NOMO-1 treated with DMSO at 0.1 percent for 48 hours (cell line): ENCODE data around the gene DSCAM.
A peak's percentile ranks its signal among the peaks of the same experiment; 100 is the strongest.

ENCODE experiments used
- DNase-seq: peaks from one replicate; lab custom pipeline; 2025; ENCODE audit not compliant: unreplicated experiment; lab: John Stamatoyannopoulos, UW

DSCAM gene

DNA sequence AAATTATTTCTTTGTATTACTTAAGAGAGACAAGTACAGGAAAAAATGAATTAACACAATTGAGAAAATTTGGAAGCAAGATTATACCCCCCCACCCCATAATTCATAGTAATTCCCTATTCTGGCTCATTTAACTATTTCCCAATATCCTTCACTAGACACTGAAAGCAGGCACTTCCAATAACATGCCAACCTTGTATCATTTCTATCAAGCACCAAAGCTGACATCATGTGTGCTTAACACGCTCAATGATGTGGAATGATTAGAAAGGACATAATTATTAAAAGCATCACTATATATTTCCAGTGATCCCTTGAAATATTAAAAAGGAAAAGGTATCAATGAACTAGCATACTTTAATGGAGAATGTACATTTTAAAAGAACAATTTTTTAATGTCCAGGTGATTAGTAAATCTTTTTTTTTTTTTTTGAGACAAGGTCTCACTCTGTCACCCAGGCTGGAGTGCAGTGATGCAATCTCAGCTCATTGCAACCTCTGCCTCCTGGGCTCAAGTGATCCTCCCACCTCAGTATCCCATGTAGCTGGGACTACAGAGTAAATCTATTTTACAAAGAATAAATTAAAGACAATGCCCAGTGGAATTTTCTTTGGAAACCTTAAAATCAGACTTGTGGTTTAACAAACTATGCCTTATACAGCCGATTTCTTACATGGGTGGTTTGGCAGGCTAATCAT is 443.9 kb downstream of the DSCAM start:
- no peak for DNase-seq

DNA sequence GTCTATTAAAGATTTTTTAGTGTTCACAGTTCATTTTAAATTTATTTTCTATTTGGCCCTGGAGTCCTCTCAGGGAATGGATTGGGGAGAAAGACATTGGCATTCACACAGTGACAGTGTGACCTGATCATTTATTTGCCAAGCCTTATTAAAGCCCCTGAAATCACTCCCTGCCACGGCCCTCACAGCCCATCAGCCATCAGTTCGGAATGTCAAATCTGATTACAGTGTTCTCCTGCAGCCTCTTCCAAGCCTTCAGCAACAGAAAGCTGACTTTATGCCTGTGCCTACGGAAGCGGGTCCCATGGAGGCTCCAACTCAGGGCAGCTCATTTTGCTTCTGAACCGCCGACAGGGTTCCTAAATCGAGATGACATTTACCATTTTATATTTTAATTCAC is 451.2 kb downstream of the DSCAM start:
- DNase-seq, result no peak

DNA sequence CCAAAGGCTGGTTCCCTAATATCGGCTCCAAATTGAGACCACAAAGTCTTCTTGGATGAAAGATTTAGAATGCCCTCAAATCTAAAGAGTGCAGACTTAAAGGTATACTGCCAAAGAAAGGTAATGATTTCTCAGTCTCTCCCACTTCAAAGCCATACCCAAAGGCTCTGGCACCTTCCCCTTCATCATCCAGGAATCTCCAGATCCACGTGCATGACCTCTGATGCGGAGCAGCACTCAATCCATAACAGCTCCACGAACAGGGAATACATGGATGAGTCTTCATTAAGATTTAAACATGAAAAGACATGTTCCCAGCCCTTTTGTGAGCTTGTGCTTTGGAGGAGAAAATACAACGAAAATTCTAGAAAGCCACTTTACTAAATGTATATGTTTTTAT is 453.9 kb downstream of the DSCAM start:
- no peak for DNase-seq

DNA sequence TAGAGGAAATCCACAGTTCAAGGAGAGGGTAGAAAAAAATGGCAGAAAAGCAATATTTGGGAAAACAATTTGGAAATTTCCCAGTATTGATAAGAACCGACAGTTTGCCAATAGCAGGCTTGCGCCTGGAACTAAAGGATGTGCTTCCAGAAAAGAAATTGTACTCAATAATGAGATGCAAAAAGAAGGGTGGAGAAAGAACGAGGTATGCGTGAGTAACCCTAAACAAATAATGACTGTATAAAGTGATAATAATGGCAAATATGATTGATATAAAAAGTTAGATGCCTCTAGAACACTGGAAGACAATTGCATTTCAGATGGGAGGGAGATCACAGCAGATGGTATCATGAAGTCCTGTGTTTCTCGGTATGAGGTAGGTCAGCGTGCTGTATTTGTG is 458.9 kb downstream of the DSCAM start:
- no peak for DNase-seq

DNA sequence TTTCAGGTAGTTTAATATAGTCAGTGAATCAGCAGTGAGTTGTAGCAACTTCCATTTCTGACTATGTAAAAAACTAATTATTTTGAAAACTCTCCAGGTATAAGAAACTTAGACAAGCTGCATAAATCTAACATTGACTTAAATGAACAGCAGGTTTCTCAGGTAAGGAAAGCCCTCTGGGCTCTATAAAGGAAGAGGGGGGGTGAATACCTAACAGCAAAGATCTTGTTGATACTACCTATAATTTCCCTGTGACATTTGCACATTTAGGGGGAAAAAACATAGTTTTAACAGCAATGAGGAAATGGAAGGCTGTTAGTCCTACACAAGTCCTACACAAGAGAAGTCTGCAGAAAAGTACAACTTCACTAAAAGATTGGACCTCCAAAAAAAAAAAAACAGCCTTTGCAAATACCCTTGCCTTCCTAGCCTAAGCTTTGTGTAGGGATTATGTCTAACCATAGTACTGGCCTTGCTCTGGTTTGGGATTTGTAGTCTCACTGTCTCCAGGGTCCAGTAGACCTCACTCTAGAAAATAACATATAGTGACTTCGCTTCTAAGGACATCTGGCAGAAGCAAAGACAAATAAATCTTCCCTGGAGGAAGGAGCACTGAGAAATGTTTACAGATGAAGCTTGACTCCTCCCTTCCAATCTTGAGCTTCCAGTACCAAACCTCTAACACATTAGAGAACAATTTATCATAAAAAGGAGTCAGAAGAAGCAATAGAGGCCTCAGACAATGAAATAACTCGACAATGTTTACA is 459.8 kb downstream of the DSCAM start:
- DNase-seq, result no peak

DNA sequence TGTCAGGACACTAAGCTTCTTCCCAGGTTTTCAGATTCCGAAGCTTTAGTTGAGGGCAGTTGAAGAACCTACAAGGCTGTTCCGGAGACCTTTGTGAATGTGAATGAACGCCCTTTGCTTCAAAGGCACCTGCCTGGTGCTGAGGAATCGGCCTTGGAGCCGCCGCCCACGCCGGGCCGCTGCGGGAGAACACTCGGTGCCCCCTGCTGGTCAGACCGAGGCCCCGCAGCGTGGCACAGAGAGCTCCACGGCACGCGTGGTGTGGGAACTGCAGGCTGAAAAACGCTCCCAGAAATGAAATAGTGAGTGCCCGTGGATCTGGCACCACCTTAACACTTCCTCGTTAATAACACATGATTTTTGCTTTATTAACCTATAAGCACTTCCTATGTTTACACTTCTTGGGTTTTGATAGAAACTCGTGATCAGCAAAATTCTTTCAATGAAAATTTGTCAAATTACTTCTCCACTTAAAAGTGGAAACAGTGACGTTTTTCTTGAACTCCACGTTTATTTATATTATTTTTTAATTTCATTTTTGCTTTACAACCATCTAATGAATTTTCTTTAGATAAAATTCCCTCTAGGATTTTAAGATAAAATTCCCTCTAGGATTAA is 460.6 kb downstream of the DSCAM start:
- DNase-seq, result peak; percentile 0

DNA sequence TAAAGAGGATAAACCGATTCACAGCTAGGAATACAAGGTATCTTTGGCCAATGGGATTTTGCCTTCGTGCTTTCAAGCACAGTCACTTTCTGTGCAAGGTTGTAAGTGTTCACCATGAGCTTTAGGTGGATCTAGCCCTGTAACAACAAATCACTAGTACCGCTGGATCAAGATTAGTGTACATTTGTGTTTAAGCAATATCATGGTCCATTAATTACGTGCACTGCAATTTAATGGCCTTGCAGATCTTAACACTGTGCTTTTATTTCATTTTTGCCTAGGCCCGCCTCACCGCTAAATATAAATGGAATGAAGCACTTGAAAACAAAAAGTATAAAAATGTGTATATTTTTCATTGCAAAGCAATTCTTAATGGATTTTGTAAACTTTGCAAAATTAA is 461.1 kb downstream of the DSCAM start:
- DNase-seq, result no peak

DNA sequence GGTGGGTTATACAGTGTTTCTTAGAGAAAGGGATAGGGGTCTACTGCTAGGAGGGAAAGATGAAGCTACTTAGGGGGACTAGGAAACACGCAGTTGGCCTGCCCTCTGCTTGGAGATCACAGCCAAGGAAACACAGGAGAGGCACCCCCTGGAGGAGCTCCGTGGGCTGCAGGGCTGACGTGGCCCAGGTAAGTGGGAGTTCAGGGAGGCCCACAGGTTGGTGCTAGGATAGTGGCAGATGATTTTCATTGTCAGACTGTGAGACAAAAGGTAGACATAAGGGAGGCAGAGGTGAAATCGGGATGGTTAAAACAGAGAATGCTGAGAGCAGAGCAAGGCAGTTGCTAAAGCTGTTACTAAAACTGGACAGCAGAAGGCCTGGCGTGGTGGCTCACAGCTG is 463.0 kb downstream of the DSCAM start:
- DNase-seq, result no peak

DNA sequence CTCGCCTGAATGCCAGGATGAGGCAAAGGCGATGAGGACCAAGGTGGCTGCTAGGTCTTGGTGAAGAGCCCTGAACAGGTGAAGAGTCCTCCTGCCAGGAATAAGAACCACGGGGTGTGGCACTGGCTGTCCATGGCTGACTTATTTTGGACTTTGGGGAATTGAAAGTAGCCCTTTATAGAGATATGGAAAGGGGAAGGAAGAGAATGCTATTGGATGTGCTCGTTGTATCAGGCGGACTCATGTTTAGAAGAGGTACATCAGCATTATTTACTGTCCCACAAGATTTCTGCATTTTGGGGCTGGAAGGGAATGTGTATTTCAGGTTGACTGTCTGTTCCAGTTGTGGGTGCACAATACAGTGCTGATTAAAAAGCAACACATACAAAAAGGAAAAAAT is 465.8 kb downstream of the DSCAM start:
- DNase-seq, result peak; percentile 7

DNA sequence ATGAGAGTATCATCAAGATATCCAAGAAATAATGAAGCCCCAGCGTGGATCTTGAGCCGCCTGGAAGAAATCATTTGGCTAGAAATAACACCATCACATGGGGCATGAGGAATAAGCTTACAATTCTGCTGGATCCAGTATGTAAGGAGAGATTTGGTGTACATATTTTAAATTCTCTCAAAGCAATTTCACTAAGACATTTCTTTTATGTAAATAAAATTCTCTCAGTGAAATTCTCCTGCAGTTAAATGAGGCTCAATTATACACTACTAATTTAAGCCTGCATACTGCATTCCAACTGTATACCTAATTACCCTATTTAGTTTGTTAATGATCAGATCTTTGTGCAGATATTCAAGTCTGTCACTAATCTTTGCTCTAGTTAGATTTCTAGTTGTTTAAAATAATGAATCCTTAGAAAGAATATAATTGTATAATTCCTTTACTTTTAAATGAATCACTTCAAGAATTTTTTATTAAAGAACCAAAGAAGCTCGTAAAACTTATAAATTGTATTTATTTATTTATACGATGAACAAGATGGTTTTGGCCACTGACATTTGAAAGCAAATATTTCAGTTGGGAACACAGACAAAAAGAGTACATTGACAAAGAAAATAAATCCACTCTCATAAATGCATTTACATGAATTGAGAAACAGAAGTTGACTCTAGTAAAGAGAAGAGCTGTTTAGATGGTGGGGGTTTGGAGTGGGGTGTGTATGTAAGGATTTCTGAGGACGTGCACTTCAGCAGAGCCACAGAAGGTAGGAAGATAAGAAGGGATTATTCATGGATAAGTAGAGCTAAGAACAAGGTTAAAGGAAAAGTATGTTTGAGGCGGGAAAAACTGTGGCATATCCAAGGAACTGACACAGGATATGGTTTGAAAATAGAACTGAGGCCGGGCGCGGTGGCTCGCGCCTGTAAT is 466.8 kb downstream of the DSCAM start:
- no peak for DNase-seq

DNA sequence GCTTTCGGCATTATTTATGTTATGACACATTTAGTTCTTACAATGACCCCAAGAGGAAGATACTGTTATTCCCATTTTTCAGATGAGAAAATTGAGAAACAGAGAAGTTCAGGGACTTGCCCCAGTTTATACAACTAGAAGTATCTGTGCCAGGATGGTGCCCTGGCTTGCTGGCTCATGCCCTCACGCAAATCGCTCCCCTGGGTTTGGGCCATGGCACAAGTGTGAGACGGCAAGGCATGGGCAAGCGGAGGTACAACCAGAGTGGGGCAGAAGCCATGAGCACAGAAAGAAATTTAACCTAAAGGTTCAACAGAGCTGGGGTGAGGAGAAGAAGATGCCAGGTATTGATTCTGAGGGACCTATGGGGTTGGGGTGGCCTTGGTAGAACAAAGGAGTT is 469.8 kb downstream of the DSCAM start:
- DNase-seq, result no peak

DNA sequence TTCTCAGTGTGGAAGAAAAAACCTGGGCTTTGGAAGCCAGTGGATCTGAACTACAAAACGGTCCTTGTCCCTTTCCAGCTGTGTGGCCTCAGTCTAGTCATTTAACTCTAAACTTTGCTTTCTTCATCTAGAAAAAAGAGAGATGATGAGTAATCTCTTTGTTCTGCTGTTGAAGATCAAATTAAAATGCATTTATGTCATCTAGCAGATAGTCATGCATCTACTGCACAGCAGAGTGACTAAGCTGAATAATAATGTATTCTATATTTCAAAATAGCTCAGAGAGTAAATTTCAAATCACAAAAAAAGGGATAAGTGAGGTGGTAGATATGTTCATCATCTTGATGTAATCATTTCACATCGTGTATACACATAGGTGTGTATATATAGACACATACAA is 473.2 kb downstream of the DSCAM start:
- DNase-seq, result no peak

DNA sequence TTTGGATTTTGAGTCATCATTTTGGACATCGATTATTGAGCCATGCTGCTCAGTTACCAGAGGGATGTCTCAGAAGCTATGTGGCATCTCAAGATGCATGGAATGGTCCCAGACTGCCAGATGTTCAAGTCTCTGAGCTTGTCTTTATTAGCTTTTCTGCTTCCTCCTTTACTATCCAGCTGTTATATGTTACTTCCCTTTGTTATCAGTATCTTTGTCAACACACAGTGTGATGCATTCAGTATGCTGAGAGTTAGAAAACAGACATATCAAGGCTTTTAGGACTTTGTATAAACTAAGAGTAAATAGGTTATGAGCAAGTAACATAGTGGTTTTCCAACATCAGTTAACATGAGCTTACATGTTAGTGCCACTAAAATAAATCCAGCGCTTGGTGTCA is 474.5 kb downstream of the DSCAM start:
- DNase-seq, result no peak

DNA sequence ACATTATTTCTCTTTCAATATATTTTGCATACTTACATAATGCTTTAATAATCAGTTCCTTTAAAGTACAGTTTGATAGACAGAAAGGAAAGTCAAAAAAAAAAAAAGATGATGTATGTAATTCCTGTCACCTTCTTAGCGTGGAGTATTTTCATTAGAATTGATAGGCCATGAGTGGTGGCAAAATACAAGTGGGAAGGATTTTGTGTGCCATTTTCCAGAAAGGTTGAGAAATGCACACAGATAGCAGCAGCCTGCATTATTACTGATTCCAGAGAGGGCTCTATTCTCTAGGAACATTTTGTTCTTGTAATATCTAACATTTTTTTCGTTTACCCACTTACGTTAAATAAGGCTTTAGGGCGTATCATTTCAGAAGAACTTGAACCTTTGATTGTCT is 475.6 kb downstream of the DSCAM start:
- DNase-seq, result no peak

DNA sequence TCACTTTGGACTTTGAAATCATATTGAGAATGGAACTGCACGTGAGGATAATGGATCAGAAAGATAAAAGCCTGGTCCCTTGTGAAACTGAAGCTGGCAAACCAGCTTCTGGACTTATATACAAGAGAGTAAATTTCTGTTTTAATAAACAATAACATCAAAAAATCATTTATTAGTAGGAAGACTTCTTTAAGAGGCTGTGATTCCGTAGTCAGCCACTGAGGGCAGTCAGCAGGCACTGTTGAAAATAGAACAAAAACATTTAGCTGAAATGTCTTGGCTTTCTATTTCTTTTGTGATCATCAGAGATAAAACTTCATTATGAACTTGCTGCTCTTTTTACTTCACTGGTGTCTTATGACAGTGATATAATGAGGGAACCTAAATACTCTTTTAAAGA is 490.3 kb downstream of the DSCAM start:
- no peak for DNase-seq

DNA sequence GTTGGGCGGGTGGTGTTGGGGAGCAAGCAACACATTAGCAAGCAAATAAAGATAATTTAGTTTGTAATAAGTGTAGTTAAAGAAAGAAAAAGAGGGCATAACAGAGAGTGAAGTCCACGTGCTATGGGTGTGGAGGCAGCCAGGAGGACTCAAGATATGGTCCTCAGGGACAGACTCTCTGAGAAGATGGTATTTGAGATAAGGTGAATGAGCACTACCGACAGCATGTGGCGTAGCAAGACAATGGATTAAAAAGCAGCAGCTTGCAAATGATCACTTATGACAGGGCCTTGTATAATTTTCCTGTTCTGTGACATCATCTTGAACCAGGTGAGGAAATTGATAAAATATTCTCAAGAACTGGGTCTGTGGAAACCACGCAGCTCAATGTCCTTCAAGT is 491.9 kb downstream of the DSCAM start:
- DNase-seq, result no peak

DNA sequence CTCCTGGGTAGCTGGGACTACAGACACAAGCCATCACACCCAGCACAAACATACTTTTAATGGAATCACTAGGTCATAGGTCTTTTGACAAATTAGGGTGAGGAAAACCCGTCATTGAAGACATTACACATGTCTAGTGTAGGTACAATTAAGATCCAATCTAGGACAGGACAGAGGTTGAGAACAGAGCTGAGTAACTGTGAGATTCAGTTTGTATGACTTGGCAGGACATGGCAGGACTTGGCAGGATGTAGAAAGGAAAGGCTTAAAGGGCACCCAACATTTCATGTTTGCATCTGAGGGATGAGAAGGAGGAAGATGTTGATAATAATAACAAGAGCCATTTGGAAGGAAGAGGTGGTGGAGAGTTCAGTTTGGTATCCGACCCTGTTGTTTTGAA is 496.0 kb downstream of the DSCAM start:
- DNase-seq, result no peak

DNA sequence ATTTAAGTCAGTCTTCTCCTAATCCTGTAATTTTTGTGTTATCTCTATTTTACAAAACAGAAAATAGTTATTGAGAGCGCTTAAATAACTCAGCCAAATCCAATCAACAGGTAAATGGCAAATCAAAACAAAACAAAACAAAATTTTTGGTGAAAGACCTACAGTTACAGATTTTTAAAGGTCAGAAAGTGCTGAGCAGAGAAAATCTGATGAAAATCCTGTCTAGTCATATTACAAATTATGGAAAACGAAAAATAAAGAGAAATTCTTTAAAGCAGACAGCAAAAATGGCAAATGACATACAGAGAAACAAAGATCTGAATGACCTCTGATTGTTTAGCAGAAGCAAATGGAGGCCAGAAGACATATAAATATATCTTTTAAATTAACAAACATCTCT is 497.4 kb downstream of the DSCAM start:
- DNase-seq, result no peak

DNA sequence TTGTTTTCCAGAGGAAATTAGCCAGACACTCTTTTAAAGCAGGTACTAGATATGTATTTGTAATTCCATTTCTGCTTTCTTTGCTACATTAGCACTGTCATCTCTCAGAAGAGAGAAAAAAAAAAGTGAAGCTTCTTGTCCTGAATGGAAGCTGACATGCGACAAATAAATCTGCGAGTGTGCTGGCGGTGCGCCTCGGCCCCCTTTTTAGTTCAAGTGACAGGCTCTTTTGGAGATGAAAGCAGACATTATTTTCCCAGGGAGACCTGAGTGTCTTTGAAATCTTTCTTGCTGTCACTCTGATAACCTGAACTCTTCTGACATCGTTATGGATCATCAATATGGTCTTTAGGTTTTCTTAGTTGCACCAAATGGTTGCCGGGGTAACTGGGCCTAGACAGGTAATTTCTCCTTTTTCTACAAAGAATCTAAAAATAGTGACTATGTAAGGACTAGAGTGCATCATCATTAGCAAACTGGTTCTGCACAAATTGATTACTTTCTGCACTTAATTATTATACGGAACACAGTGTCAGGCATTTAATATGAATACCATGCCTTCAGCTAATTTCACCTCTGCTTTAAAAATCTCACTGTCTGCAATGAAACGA is 501.1 kb downstream of the DSCAM start:
- no peak for DNase-seq

DNA sequence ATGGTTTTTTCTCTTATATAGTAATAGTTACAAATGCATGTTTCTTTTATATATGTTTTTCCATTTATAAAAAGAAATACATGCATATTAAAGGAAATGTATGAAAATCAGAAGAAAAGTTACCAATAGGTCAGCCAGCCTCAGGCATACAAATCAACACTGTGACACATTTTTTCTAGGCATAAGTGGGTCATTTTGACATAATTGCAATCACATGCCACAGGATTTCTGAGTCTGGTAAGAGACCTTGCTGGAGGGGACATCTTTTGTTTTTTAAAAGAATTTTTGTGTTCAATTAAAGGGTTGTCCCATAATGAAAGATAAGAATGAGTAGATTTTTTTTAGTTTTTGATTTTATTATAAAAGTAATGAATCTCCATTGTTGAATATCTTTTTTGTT is 506.6 kb downstream of the DSCAM start:
- DNase-seq, result no peak

DNA sequence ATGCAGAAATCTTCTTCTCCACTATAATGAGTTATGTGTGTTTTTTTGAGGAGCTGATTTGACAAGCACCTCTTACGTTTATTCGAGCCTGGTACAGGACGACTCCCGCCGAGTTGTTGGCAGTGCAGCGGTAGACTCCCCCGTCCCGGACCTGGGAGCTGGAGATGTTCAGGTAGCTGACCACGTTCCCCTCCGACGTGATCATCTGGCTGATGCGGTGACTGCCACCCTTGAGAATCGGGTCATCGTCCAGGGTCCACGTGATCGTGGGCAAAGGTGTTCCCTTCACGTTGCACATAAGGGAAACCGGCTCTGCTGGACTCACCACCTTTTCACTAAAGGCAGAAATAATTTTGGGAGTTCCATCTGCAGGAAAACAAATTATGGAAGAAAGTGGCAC is 507.9 kb downstream of the DSCAM start:
- no peak for DNase-seq
